ENCODE measurements around the gene MAN1A2. TPM values are rescaled to one million over a fixed set of nuclear protein-coding genes. Genes with fewer than 3 reads are reported as not detected.

The MAN1A2 gene
- total and polyA plus RNA-seq, 9 of the 15 experiments (the other 6 are each of a cell fraction or from before 2014, with no cell fraction given), result 4.2 to 38.4 (median 18.7) TPM

GRCh38 chr1:117368116-117369108 lies 1.2 kb downstream of the MAN1A2 start (continued):
- TF ChIP-seq PTBP1 (IDR thresholded peaks at IDR 0.05; ENCODE audit: low read depth, low read length) (no peak), HDGF (IDR thresholded peaks at IDR 0.05) (no peak), RNF2 (IDR thresholded peaks at IDR 0.05) (no peak), TAF9B (IDR thresholded peaks at IDR 0.05; ENCODE audit: partially characterized antibody) (peak; percentile 29), ARID4B (CRISPR knock-in tag; IDR thresholded peaks at IDR 0.05) (no peak), FOXK2 (conservative IDR thresholded peaks at IDR 0.05 in 1 of 2, IDR thresholded peaks at IDR 0.05 in 1 of 2; ENCODE audit: low read depth in 2 of 2) (0 out of 4 replicates have a peak, but pooled peaks have one; percentile 6 to 22), SMARCE1 (IDR thresholded peaks at IDR 0.05) (peak; percentile 47), NFIC (IDR thresholded peaks at IDR 0.05) (no peak), CTCF (IDR thresholded peaks at IDR 0.05 in 2 of 3, conservative IDR thresholded peaks at IDR 0.05 in 1 of 3; ENCODE audit: insufficient read depth in 2 of 3, low read depth in 1 of 3, low read length in 3 of 3) (no peak), UBTF (IDR thresholded peaks at IDR 0.05; ENCODE audit: borderline replicate concordance in 1 of 2, low read depth in 2 of 2, low read length in 2 of 2) (0 out of 4 replicates have a peak, but pooled peaks of 1 of the 2 experiments have one; percentile 7)

Measured in K562 (cell line).